Right renal pelvis (tissue), 4 donors: Measurements from ENCODE around the gene SKOR2. TPM values are rescaled to one million over a fixed set of nuclear protein-coding genes. Genes with fewer than 3 reads are reported as not detected.
"Not testable (repeated sequence)": the region's sequence is repeated elsewhere in the genome, so short reads cannot be mapped to it uniquely, and the experiment has no call there.

Source experiments
- DNase-seq, 4 donors: peaks; one replicate each; pipeline ENCODE4 v3.0.0-alpha.2; 2013; ENCODE audit warnings: low read depth in 4 of 4, low spot score in 3 of 4, missing footprints in 1 of 4
- polyA plus RNA-seq, 4 donors: library from polyadenylated mRNA; unstranded; fragments of 120-200 nt; gene quantifications; one replicate each; pipeline ENCODE4 v1.2.1, GENCODE V29; 2013; ENCODE audit not compliant: insufficient read length in 4 of 4

The SKOR2 gene
- polyA plus RNA-seq, 4 donors = not detected

DNA sequence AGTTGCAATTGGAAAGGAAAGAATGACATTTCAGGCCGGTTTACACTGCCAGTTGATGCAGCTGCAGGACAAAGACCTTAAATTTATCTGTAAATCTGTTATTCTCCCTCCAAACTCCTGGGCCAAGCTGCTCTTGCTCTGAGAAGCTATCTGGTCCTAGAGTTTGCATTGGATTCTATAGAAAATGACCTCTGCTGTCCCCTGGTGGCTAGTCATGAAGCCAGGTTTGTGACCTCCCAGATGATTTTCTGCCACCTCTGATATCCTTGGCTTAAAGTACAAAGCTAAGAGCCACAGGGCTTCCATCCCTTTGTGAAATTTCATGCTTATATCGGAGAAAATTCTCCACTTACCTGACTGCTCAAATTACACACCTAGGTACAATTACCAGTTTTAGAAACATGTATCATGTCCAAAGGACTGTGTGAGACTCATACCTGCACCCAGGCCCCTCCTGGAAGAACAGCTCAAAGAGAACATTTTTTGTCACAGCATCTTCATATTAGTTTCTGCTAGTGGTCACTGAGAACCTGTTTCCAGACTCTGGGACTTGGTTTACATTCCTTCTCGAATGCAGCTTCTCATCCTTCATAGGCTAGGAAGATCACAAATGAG is 46.4 kb downstream of the SKOR2 start:
- DNase-seq = peak in 3 of 4 donors; percentile 11 to 22 (median 12)

DNA sequence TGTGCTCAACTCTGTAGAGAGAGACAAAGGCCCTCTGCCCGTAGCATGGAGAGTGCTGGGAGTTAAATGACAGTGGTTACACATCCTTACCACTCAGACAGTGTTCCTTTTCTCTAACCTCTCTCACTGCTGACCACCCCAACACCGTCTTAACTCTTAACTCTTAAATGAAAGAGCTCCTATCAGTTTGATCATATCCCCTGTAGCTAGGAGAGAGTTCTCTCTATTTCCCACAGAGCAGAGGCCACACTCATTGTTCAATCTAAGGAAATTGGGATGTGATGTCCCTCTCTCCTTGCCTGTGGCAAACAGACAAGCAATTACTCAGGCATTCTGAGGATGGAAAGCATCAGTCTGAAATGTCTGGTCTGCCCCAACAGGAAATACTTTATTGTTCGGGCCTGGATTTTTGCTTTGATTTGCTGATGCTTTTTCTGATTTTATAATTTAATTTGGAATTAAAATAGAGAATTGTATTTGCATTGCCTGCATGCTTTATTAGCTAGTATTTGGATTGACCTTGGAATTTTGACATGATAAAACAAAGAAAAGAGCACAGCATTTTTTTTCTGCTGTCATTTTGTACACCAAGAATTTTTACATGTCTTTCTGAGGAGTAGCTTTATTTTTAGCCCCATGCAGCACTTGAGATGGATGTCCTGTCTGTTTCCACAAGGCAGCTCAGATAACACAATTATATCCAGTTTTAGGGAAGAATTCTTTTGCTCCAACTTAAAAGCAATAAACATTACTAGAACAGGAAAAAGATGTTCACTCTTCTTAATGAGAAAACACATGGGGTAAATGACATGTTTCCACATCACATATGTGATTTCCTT is 47.6 kb downstream of the SKOR2 start:
- no peak for DNase-seq

DNA sequence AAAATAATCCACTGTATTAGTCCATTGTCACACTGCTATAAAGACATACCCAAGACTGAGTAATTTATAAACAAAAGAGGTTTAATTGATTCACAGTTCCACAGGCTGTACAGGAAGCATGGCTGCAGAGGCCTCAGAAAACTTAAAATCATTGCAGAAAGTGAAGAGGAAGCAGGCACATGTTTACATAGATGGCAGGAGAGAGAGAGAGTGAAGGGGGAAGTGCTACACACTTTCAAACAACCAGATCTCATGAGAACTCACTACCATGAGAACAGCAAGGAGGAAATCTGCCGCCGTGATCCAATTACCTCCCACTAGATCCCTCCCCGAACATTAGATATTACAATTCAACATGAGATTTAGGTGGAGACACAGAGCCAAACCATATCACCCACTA is 55.5 kb downstream of the SKOR2 start:
- DNase-seq = not testable (repeated sequence)

DNA sequence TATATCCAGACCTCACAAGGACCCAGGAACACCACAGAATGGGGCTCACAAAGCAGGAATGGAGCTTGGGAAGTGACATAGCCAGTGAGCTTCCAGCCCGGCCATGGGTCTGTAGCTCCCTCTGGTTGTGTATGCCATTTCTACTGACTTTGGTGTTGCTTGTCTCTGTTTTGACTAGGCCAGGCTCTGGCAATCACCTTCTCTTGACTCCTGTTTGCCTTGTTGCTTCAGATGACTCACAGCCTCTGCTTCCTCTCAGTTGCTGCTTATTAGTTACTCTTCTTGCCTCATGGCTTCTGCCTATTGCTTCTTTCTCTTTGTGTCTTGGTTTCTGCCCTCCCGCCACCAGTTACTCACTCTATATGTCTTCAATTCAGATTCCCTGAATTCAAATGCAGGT is 59.5 kb downstream of the SKOR2 start:
- DNase-seq = no peak

DNA sequence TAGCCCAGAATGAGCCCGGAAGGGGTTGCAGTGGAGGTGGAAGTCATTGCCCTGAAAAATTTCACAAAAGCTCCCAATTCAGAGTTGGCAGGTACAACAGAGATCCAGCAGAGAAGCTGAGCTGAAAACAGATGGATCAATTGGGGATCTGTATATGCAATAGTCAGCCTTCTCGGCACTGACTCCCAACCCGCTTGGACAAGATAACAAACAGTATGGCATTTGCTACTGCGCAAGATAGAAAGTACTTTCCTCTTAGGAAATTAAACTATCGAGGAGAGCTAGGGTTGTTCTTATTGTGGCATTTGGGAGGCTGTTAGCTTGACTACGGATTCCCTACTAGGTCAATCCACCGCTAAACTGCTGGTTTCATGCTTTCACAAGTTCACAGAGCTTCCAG is 63.7 kb downstream of the SKOR2 start:
- DNase-seq = no peak

DNA sequence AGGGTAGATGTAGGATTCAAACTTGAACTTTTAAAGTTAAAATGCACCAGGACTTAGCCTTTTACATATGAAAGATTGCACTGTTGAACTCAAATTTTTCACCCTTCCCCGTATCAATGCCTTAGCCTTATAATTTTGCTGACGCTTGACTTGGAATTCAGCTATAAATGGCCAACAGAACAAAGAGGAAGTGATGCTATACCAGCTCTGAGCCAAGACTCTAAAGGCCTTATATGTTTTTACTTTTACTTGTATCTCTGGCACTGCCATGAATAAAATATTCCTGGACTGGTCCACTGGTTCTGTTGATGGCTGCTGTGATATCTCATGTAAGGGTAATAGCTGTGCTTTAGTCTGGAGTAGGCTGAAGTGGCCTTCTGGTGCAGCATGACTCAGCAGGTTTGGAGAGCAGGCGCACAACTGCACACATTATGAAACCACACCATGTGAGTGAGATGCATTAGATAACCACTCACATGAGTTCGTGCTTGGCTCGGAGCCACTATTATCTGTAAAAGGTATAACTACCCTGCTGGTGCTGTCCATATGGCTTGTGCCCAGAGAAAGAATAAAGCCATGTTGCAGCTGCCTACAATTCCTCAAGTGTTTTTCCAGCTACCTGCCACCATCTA is 66.9 kb downstream of the SKOR2 start:
- no peak for DNase-seq

DNA sequence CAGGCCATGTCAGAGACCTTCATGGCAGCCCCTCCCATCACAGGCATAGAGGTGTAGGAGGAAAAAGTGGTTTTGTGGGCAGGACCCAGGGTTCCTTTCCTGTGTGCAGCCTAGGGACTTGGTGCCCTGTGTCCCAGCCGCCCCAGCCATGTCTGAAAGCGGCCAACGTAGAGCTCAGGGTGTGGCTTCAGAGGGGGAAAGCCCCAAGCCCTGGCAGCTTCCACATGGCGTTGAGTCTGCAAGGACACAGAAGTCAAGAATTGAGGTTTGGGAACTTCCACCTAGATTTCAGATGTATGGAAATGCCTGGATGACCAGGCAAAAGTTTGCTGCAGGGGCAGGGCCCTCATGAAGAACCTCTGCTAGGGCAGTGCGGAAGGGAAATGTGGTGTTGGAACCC is 69.3 kb downstream of the SKOR2 start:
- DNase-seq = not testable (repeated sequence)

DNA sequence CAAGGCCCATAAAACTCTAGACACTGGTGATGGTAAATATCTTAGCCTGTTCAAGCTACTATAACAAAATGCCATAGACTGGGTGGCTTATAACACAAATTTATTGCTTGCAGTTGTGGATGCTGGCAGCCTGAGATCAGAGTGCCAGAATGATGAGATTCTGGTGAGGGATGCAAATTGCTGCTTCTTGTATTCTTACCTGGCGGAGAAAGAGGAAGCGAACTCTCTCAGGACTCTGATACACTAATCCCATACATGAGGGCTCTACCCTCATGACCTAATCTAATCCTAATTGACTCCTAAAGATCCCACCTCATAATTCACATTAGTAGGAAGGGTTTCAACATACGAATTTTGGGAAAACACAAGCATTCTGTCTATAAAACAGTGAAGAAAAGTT is 70.7 kb downstream of the SKOR2 start:
- no peak for DNase-seq

DNA sequence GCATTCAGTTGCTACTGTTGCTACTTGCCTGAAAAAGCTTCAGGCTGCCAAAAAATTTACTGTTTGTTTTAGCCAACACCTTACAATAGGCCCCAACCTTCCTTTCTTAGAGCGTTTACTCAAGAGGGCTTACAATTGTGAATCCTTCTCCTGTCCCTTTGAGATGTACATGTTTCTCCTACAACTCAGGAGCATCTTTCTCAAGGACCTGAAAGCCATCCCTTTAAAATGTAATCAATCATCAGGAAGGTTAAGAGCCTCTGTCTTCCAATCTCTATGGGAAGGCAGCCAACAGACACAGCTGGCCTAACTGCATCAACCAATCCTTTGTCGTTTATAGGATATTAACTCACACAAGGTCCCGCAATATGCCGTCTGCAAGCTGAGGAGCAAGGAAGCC is 71.9 kb downstream of the SKOR2 start:
- DNase-seq = no peak

DNA sequence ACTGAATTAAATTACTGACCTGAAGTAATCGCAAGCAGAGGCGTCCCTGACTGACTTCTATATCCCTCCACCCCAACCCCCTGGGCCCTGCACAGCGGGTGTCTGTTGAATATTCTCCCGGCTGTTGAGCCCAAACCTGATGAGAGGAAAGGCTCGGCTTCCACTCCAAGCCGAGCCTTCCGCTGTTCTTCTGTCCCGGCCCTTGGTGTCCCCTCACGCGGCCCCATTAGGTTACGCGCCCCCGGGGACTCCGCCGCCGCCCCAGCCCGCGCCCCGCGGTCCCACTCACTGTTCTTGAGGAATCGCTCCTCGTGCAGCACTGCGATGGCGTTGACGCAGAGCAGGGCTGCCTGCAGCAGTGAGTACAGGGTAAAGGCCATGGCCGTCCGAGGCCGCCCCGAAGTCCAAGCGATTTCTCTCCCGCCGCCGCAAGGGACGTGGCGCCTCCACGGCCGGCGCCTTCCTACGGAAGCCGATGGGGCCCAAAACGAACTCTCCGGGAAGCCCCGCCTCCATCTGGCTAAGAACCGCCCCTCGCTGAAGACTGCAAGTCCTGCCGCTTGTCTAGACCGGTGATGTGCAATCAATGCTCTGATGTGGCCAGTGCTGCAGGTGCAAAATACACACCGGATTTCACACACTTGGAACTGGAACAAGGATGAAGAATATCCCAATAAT is 75.4 kb downstream of the SKOR2 start, which contains the start of gene IER3IP1:
TSS of gene IER3IP1 (minus strand) at position 467 of the 678 bp plus-strand sequence. CDS start at position 380, 87 bp downstream.
- DNase-seq = peak; percentile 76 to 82 (median 82)

DNA sequence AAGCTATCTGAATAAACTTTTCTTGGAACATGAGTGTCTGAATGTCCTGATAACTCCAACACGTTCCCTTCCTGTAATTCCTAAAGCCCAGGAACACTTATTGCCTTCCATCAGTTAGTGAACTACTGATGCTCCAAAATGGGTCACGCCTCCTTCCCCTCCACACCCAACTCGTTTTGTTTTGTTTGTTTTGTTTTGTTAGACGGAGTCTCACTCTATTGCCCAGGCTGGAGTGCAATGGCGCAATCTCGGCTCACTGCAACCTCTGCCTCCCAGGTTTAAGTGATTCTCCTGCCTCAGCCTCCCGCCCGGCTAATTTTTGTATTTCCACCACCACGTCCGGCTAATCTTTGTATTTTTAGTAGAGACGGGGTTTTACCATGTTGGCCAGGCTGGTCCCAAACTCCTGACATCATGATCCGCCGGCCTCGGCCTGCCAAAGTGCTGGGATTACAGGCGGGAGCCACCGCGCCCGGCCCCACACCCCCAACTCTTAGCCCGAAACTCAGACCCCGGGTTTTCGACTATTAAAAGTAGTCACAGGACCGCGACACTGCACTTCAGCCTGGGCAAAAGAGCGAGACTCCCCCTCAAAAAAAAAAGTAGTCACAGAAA is 76.1 kb downstream of the SKOR2 start:
- no peak for DNase-seq

DNA sequence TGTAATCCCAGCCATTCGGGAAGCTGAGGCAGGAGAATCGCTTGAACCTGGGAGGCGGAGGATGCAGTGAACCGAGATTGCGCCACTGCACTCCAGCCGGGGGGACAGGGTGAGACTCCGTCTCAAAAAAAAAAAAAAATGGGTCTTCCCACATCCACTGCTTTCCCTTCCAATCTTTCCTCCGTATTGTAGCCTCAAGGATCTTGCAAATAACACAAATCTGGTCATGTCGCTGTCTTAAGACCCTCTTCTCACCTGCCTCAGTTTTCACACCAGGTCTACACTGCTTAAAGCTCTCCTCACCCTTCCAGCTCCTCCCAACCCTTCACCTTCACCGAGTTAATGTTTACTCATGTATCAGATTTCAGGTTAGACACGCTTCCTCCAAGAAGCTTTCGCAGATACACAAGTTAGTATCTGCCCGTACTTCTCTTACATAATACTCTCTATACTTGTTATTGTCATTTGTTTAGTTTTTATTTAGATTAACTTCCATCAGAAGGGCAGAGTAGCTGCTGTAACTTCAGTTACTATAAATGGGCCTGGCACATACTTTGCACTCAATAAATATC is 76.8 kb downstream of the SKOR2 start:
- DNase-seq = no peak

DNA sequence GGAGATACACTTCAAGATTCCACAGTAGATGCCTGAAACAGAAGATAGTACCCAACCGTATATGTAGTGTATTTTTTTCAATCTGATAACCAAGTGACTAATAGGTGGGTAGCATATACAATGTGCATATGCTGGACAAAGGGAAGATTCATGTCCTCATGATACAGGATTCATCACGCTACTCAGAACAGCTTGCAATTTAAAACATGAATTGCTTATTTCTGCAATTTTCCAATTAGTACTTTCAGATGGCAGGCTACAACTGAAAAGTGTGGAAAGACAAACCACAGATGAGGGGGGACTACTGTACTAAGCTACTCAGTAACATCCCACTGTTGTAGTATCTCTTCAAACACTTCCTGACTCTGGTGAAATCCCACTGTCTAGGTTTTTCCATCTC is 79.0 kb downstream of the SKOR2 start:
- DNase-seq = no peak

DNA sequence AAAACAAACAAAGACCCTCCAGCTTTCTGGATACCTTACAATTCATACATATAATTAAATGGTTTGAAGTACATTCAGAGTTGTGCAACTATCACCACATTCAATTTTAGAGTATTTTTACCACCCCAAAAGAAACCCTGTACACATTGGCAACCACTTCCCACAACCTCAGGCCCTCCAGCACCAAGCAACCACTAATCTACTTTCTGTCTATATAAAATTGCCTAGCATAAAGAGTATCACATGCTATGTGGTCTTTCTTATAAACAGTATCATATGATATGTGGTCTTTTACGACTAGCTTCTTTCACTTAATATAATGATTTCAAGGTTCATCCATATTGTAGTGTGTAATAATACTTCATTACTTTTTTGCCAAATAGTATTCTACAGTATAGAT is 82.5 kb downstream of the SKOR2 start:
- DNase-seq = no peak

DNA sequence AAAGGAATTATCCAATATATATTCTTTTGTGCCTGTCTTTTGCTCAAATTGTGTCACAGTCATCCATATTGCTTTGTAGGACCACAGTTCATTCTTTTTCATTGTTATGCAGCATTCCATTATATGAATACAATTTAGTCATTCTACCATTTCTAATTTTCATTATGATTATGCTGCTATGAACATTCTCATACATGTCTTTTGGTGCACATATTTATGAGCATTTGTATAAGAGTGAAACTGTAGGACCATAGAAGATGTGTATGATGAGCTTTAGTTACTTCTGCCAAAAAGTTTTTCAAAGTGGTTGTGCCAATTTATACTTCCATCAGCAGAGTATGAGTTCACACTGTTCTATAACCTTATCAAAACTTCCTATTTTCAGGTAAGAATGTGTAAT is 83.0 kb downstream of the SKOR2 start:
- no peak for DNase-seq

DNA sequence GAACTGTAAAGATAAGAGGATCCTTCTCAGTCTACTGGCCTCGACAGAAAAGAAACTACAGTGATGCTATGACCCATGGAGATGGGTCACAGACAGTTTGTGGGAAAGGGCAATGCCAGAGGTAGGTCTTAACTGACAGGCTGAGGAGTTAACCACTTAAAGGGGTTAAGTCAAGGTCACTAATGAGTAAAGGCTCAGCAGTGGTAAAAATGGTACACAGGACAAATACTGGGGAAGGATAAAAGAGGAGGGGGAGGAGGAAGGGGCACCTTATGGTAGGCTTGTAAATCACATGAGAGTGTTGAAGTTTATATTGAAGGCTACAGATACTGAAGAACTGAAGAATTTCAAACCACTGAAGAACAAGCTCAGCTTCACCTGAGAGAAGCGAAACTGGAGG is 85.2 kb downstream of the SKOR2 start:
- no peak for DNase-seq

DNA sequence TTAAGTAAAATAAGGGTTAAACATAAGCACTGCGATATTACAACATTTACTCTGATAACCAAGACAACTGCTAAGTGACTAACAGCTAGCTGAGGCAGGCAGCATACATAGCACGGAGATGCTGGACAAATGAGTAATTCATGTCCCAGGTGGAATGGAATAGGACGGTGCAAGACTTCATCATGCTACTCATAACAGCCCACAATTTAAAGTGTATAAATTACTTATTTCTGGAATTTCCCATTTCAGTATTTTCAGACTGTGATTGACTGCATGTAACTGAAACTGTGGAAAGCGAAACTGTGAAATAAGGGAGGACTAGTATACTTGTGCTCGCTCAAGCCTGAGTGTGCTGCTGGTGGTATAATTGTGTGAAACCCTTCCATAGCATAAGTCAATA is 88.2 kb downstream of the SKOR2 start:
- no peak for DNase-seq

DNA sequence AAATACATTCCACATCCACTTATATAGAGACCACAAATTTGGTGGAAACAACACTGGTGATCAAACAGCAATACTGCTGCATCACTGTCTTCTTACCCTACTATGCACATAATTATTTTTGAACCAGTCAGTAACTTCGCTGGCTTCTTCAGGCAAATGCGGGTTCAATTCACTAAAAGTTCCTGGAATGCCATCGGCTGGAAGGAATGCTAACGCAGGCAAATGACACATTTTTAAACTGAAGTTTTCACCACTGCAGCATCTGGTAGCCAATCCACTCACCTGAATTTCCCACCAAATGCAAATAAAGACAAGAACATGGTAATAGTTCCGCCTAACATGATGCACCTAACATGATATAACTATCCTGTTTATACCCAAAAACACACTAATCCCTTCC is 91.2 kb downstream of the SKOR2 start:
- DNase-seq = no peak

DNA sequence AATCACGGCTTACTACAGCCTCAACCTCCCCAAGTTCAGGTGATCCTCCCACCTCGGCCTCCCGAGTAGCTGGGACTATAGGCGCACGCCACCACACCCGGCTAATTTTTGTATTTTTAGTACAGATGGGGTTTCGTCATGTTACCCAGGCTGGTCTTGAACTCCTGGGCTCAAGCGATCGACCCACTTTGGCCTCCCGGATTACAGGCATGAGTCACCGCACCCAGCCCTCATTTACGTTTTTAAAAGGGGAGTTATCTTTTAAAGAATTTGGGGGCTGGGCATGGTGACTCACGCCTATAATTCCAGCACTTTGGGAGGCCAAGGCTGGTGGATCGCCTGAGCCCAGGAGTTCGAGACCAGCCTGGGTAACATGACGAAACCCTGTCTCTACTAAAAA is 93.1 kb downstream of the SKOR2 start:
- not testable (repeated sequence) for DNase-seq
